Upper lobe of left lung (tissue), 6 donors: Measurements from ENCODE around the gene ANKS1B. TPM values are rescaled to one million over a fixed set of nuclear protein-coding genes. Genes with fewer than 3 reads are reported as not detected.

Experiments
- ATAC-seq, 2 donors: fragments of 200-7000 bp; cut with Tn5 transposase; one replicate each; pipeline ENCODE4 v1.9.1; 2022; ENCODE audit warnings: mild to moderate bottlenecking in 2 of 2, moderate library complexity in 2 of 2; ENCODE audit not compliant: low FRiP score in 2 of 2
- DNase-seq, 2 donors: peaks; one replicate each; pipeline ENCODE4 v3.0.0-alpha.2; 2019 to 2020
- H3K27ac ChIP-seq, 4 donors: fragments of 200-600 bp; sonication (generic); one replicate each; pipeline ENCODE4 v1.5.1; 2016 to 2019
- H3K27me3 ChIP-seq, 4 donors: fragments of 200-600 bp; sonication (generic); one replicate each; pipeline ENCODE4 v1.5.1; 2017 to 2019
- H3K36me3 ChIP-seq, 4 donors: fragments of 200-600 bp; sonication (generic); one replicate each; pipeline ENCODE4 v1.5.1; 2016 to 2019
- H3K4me1 ChIP-seq, 4 donors: fragments of 200-600 bp; sonication (generic); one replicate each; pipeline ENCODE4 v1.5.1; 2018 to 2019
- H3K4me3 ChIP-seq, 4 donors: fragments of 200-600 bp; sonication (generic); one replicate each; pipeline ENCODE4 v1.5.1; 2017 to 2019; ENCODE audit warnings: mild to moderate bottlenecking in 2 of 4, moderate library complexity in 1 of 4
- H3K9me3 ChIP-seq, 4 donors: fragments of 200-600 bp; sonication (generic); one replicate each; pipeline ENCODE4 v1.5.1; 2018 to 2019
- EP300 ChIP-seq, 4 donors: sonication (generic); formaldehyde crosslinking; IDR thresholded peaks; one replicate each; pipeline ENCODE4 v1.5.1; 2017; ENCODE audit warnings: antibody characterized with exemption in 4 of 4, control low read depth in 2 of 4
- POLR2A ChIP-seq, 4 donors: fragments of 450-650 bp; IDR thresholded peaks; one replicate each; pipeline ENCODE4 v1.5.1; 2016 to 2017; ENCODE audit warnings: antibody characterized with exemption in 4 of 4, mild to moderate bottlenecking in 2 of 4
- POLR2AphosphoS5 ChIP-seq, 2 donors: sonication (generic); formaldehyde crosslinking; IDR thresholded peaks; one replicate each; pipeline ENCODE4 v1.5.1; 2017; ENCODE audit warnings: antibody characterized with exemption in 2 of 2
- WGBS, 2 donors: methylation state at CpG; one replicate each; pipeline ENCODE4 v1.1.5; 2017 to 2018; 5-methylcytosine and 5-hydroxymethylcytosine counted together
- total RNA-seq, 6 donors: library from RNA; depleted of rRNA in 4 of 6; stranded (reverse); fragments of >200 nt in 4 of 6; gene quantifications; one replicate each; pipeline versions ENCODE4 v1.1.0 to v1.2.1, GENCODE V29; 2016 to 2021
- TF ChIP-seq, protein P1 (sequence below), 6 experiments: fragments of 450-650 bp in 4 of 6; fragments of 200-600 bp in 2 of 6; sonication (generic) in 2 of 6; IDR thresholded peaks; one replicate each; pipeline ENCODE4 v1.5.1; 2016 to 2019; ENCODE audit warnings: antibody characterized with exemption in 6 of 6
- donor health status: DM: no; HTN: no; CAD: no; lungs with moderate emphysema.
- donor health status: DM: no; HTN: yes; CAD: no; lungs with severe emphysema.

ANKS1B gene
- total RNA-seq, 6 donors from 2014 or later = 5.1 to 23.7 (median 7.2) TPM

DNA sequence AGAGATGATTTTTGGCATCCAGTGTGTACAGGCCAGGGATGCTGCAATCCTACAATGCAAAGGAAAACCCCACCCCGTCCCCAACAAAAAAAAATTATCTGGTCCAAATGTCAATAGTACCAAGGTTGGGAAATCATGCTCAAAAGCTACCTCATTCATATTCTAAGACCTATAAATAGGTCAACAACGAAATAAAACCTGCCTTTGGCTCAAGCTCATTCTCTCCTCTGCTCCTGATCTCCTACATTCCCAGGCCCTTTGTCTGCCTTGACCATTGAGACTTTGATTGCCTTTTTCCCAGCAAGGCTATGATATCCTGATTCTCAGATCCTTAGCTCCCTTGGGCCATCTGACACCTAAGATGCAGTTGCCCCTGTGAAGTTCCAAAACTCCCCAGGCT is 30.0 kb downstream of the ANKS1B start:
- Histone ChIP-seq H3K4me3 (no peak overlapping the region), H3K27me3 (no peaks in the 10 kb centered on the region), H3K9me3 (no peaks in the 10 kb centered on the region), H3K27ac (no peak overlapping the region), H3K36me3 (no peaks in the 10 kb centered on the region), H3K4me1 (peaks cover 0 to 4% (median 0%) of the 10 kb centered on the region in 4 donors)
- DNase-seq (no peak), ATAC-seq (no peak)
- WGBS, 2 donors = 60 to 64% methylated on average over 2 of the region's 2 CpGs
- no peak for TF ChIP-seq EP300 (IDR thresholded peaks at IDR 0.05)
- TF ChIP-seq POLR2A (IDR thresholded peaks at IDR 0.05) = no peak
- TF ChIP-seq, protein P1, sequence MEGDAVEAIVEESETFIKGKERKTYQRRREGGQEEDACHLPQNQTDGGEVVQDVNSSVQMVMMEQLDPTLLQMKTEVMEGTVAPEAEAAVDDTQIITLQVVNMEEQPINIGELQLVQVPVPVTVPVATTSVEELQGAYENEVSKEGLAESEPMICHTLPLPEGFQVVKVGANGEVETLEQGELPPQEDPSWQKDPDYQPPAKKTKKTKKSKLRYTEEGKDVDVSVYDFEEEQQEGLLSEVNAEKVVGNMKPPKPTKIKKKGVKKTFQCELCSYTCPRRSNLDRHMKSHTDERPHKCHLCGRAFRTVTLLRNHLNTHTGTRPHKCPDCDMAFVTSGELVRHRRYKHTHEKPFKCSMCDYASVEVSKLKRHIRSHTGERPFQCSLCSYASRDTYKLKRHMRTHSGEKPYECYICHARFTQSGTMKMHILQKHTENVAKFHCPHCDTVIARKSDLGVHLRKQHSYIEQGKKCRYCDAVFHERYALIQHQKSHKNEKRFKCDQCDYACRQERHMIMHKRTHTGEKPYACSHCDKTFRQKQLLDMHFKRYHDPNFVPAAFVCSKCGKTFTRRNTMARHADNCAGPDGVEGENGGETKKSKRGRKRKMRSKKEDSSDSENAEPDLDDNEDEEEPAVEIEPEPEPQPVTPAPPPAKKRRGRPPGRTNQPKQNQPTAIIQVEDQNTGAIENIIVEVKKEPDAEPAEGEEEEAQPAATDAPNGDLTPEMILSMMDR (IDR thresholded peaks at IDR 0.05) = no peak
- TF ChIP-seq POLR2AphosphoS5 (IDR thresholded peaks at IDR 0.05) = no peak

DNA sequence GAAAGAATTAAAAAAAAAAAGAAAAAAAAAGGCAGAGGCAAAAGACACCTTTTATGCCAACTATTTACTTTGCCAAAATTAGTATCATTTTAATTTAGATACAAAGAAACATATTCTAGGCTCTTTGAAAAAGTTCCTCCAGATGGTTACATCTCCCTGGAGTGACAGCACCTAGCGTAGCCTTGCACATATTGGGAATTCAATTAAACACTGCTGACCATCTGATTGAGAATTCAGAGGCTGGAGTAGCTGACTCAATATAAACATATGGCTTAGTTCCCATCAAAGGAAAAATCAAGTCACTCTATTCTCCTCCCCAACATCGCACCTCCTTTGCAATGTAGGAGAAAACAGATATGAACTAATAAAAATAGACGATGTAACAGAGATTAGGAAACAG is 36.4 kb downstream of the ANKS1B start:
- Histone ChIP-seq H3K4me1 (no peaks in the 10 kb centered on the region), H3K27ac (no peak overlapping the region), H3K27me3 (no peaks in the 10 kb centered on the region), H3K36me3 (no peaks in the 10 kb centered on the region), H3K4me3 (no peak overlapping the region), H3K9me3 (no peaks in the 10 kb centered on the region)
- DNase-seq (no peak), ATAC-seq (no peak)
- 83 to 93% methylated on average over 3 of the region's 3 CpGs for WGBS, 2 donors
- TF ChIP-seq EP300 (IDR thresholded peaks at IDR 0.05) (no peak), POLR2A (IDR thresholded peaks at IDR 0.05) (no peak), POLR2AphosphoS5 (IDR thresholded peaks at IDR 0.05) (no peak)
- TF ChIP-seq, protein P1 (IDR thresholded peaks at IDR 0.05) = no peak

DNA sequence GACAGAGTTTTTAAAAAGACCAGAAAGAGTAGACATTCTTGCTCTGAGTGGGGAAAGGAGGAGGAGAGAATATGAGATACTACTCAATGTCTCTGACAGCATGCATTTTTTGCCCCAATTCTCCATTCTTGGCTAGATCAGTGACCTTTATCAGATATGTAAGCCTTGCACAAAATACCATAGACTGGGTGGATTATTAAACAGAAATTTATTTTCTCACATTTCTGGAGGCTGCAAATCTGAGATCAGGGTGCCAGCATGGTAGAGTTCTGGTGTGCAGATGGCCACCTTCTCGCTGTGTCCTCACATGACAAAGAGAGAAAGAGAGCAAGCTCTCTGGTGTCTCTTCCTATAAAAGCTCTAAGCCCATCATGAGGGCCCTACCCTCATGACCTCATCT is 38.6 kb downstream of the ANKS1B start:
- TF ChIP-seq, protein P1 (IDR thresholded peaks at IDR 0.05) = no peak
- TF ChIP-seq POLR2AphosphoS5 (IDR thresholded peaks at IDR 0.05) = no peak
- no peak for TF ChIP-seq POLR2A (IDR thresholded peaks at IDR 0.05)
- Histone ChIP-seq H3K4me3 (no peak overlapping the region), H3K27me3 (no peaks in the 10 kb centered on the region), H3K27ac (no peak overlapping the region), H3K9me3 (no peaks in the 10 kb centered on the region), H3K4me1 (no peaks in the 10 kb centered on the region), H3K36me3 (no peaks in the 10 kb centered on the region)
- no peak for DNase-seq
- 82 to 92% methylated on average over 1 of the region's 1 CpG for WGBS, 2 donors
- ATAC-seq = no peak

DNA sequence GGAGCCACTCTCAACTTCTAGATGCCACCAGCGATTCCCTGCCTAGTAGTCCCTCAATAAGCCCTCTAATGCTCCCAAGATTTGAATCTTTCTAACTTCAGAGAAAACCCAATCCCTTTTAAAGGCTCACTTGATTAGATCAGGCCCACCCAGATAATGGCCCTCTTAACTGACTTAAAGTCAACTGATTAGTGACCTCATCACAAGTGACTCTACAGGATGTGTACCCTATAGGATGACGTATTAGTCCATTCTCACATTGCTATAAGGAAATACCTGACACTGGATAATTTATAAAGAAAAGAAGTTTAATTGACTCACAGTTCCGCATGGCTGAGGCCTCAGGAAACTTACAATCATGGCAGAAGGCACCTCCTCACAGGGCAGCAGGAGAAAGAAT is 49.1 kb downstream of the ANKS1B start:
- WGBS, 2 donors = 88 to 89% methylated on average over 3 of the region's 3 CpGs
- H3K27ac ChIP-seq = no peak overlapping the region
- TF ChIP-seq, protein P1 (IDR thresholded peaks at IDR 0.05) = no peak
- TF ChIP-seq POLR2A (IDR thresholded peaks at IDR 0.05) (no peak), EP300 (IDR thresholded peaks at IDR 0.05) (no peak), POLR2AphosphoS5 (IDR thresholded peaks at IDR 0.05) (no peak)
- no peak for ATAC-seq
- no peak overlapping the region for H3K4me3 ChIP-seq
- no peaks in the 10 kb centered on the region for H3K4me1 ChIP-seq
- H3K36me3 ChIP-seq = no peaks in the 10 kb centered on the region
- no peaks in the 10 kb centered on the region for H3K27me3 ChIP-seq
- H3K9me3 ChIP-seq = no peaks in the 10 kb centered on the region
- DNase-seq = no peak

DNA sequence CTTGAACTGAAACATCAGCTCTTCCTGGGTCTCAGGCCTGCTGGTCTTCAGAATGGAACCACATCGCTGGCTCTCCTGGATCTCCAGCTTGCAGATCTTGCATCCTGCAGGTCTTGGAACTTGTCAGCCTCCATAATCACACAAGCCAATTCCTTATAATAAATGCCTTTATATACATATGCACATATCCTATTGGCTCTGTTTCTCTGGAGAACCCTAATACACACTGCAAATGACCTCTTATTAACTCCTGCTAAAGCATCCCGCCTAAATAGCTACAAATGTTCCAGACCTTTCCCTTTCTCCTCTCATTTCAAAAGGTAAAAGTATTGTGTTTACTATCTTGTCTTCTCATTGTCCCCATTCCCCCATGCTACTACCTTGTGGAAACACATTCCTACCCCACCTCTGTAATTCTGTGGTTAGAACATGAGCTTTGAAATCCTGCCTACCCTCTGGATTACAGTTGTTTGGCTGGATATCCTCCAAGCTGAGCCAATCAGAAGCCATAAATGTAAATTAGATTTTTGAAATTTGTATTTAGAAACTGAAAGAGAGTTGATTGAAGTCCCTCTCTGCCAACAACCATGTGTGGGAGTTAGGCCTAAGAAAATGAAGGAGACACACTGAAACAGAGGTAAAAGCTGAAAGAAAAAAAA is 58.1 kb downstream of the ANKS1B start:
- Histone ChIP-seq H3K27ac (no peak overlapping the region), H3K27me3 (no peaks in the 10 kb centered on the region), H3K36me3 (no peaks in the 10 kb centered on the region), H3K9me3 (no peaks in the 10 kb centered on the region), H3K4me3 (no peak overlapping the region), H3K4me1 (no peaks in the 10 kb centered on the region)
- DNase-seq (no peak), ATAC-seq (no peak)
- TF ChIP-seq POLR2AphosphoS5 (IDR thresholded peaks at IDR 0.05) (no peak), POLR2A (IDR thresholded peaks at IDR 0.05) (no peak), EP300 (IDR thresholded peaks at IDR 0.05) (no peak)
- TF ChIP-seq, protein P1 (IDR thresholded peaks at IDR 0.05) = no peak
- WGBS, 2 donors = 82 to 87% methylated on average over 2 of the region's 2 CpGs
